GM18868 (cell line): Measurements from ENCODE around the gene UBTD2.
"Not testable (repeated sequence)": the region's sequence is repeated elsewhere in the genome, so short reads cannot be mapped to it uniquely, and the experiment has no call there.

Experiments
- ATAC-seq: cut with Tn5 transposase; IDR thresholded peaks from one replicate; pipeline ENCODE4 v1.9.1; 2021; ENCODE audit warnings: mild to moderate bottlenecking, moderate library complexity; ENCODE audit not compliant: unreplicated experiment

The UBTD2 gene

DNA sequence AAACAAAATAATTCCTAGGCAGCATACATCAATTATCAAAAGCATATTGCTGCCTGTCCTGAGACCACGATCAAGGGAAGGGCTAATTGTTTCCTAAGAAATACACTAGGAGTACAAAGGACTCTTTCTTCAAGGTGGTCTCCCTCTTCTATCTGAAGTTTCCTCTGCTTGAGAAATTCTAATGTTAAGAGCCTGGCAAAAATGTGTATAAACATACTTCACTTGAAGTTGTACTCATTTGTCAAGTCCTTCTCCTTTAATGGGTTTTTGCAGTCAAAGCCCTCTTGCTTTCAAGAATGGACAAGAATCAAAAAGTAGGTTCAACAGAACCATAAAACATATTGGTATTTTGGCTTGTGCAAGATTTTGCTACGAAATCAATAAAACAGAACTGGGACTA is 31.1 kb downstream of the UBTD2 start:
- no peak for ATAC-seq

DNA sequence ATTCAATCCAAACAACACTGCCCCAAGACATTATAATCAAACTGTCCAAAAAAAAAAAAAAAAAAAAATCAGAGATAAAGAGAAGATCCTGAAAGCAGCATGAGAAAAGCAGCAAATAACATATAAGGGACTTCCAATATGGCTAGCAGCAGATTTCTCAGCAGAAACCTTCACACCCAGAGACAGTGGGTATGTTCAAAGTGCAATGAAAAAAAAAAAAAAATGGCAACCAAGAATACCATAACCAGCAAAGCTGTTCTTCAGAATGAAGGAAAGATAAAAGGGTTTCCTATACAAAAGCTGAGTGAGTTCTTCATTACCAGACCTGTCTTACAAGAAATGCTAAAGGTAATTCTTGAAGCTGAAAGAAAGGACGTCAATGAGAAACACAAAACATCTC is 32.1 kb downstream of the UBTD2 start:
- ATAC-seq, result no peak

DNA sequence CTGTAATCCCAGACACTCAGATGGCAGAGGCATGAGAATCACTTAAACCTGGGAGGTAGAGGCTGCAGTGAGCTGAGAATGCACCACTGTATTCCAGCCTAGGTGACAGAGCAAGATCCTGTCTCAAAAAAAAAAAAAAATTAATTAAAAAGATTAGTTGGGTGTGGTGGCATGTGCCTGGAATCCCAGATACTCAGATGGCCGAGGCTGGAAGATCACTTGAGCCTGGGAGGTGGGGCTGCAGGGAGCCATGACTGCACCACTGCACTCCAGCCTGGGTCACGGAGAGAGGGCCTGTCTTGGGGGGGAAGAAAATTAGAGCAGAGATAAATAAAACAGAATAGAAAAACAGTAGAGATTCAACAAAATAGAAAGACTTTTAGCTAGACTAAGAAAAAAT is 34.9 kb downstream of the UBTD2 start:
- no peak for ATAC-seq

- no peak for ATAC-seq
Observed at GRCh38 chr5:172245703-172246125, 37.9 kb downstream of the UBTD2 start.

DNA sequence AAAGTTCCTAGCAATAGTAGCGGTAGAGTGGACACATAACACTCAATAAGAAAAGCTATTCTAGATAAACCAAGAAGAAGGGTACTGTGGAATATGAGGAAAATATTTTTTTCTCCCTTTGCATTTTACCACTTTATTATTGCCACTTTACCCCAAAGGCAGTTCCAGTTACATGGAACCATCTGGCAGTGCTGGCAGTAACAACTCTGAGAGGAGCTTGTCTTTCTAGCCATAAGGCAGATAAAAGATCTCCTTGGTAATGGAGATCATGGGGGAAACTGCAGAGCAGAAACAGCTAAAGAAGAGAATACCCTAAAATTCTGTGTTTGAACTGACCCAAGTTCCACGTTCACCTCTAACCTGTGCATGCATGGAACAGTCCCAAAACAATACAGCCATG is 38.5 kb downstream of the UBTD2 start:
- no peak for ATAC-seq

DNA sequence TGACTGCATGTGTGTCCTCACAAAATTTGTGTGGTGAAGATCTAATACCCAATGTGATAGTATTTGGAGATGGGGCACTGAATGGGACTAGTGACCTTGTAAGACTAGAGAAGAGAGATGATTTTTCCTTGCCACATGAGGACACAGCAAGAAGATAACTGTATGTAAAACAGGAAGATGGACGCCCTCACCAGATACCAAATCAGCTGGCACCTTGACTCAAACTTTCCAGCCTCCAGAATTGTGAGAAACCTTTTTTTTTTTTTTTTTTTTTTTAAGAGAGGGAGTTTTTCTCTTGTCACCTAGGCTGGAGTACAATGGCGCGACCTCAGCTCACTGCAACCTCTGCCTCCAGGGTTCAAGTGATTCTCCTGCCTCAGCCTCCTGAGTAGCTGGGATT is 40.3 kb downstream of the UBTD2 start:
- no peak for ATAC-seq

GRCh38 chr5:172238334-172238733 is 45.2 kb downstream of the UBTD2 start:
- ATAC-seq, result no peak

GRCh38 chr5:172235827-172236736 is 47.5 kb downstream of the UBTD2 start:
- no peak for ATAC-seq

DNA sequence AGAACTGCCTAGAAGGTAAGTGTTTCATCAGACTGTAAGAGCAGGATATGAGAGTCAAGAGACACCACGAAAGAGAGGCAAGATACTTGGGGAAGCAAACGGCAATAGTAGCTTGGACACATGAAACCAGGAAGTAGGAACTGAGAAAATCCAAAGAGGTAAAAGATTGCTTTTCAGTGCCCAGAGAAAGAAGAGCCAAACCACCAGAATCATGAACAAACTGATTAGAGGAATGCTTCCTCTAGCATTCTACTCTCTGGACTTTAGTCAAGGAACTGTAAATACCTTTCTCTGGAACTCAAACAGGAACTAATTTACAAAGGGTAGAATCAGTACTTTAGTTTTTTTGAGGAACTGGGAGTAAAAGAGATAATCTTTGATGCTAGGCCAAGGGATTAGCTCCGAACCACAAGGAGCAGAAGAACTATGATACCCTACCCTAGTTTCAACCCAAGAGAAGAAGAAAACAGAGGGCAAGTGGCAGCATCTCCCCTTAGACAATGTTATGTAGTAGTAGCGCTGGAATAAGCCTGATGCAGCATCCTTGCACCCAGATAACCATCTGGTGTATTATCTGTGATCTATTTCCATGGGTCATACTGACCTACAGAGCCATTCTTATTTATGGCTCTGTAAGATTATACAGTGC is 48.3 kb downstream of the UBTD2 start:
- ATAC-seq, result peak; percentile 71

DNA sequence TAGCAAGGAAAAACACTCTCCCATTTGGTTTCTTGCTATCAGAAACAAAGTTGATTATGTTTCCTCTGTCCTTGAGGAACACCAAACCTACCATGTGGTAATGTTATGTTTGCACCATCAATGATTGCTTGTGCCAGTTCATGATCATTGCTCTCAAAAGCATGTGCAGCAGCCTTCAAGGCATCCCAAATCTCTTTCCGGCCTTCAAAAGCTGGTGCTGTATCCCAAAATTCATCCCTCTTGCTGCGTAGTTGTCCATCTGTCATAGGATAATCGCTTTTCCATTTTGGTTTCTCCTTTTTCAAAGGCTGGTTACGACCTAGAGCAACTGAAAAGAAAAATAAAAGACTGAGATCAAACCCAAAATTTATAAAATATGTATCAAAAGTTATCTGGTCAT is 49.5 kb downstream of the UBTD2 start:
- ATAC-seq, result no peak

GRCh38 chr5:172229904-172230303 is 53.7 kb downstream of the UBTD2 start:
- peak; percentile 59 for ATAC-seq

DNA sequence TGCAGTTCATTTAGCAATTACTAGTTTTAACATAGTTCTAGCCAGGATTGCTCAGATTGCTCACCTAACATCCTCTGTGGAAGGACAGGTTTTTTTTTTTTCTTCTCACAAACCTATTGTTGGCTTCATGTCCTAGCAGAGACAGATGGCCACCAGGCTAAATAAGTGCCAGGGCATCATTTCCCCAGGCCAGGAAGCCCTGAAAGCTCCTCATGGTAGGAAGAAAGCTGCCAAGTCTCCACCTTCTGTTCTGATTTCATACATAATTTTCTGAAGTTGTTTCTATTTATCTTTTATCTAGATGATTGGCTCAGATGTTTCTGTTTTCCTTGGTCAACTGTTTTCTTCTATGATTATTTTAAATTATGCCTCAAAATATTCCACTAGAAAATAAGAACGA is 58.6 kb downstream of the UBTD2 start:
- no peak for ATAC-seq

DNA sequence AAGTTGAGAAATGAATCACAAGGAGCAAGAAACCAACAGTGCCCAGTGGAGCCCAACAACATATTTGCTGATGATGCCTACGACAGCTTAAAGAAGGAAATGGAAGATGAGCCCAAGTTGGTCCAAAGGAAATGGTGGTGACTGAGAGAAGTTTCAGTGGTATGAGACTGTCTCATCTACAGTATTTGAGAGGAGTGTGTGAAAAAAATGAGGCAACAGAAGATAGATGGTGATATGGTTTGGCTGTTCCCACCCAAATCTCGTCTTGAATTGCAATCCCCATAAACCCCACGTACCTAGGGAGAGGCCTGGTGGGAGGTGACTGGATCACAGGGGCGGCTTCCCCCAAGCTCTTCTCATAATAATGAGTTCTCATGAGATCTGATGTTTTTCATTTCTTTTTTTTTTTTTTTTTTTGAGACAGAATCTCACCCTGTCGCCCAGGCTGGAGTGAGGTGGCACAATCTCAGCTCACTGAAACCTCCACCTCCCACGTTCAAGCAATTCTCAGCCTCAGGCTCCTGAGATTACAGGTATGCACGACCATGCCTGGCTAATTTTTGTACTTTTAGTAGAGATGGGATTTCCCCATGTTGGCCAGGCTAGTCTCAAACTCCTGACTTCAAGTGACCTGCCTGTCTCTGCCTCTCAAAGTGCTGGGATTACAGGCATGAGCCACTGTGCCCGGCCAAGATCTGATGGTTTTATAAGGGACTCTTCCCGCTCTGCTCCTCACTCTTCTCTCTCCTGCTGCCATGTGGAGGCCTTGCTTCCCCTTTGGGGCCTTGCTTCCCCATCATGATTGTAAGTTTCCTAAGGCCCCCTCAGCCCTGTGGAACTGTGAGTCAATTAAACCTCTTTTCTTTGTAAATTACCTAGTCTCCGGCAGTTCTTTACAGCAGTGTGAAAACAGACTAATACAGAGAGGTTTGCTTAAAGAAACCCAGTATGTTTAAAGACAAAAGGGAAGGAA is 59.4 kb downstream of the UBTD2 start:
- ATAC-seq, result peak; percentile 82

- ATAC-seq, result no peak
Observed at GRCh38 chr5:172219296-172219695, 64.3 kb downstream of the UBTD2 start.

DNA sequence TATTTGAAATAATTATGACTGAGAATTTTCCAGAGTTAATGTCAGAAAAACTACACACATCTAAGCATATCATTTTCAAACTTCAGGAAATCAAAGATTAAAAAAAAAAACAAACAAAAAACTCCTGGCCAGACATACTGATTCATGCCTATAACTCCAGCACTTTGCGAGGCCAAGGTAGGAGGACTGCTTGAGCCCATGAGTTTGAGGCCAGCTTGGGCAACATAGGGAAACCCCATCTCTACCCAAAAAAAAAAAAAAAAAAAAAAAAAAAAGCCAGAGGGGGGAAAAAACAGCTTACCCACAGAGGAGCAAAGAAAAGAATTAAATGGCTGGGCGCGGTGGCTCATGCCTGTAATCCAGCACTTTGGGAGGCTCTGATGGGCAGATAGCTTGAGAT is 67.2 kb downstream of the UBTD2 start:
- ATAC-seq, result no peak

DNA sequence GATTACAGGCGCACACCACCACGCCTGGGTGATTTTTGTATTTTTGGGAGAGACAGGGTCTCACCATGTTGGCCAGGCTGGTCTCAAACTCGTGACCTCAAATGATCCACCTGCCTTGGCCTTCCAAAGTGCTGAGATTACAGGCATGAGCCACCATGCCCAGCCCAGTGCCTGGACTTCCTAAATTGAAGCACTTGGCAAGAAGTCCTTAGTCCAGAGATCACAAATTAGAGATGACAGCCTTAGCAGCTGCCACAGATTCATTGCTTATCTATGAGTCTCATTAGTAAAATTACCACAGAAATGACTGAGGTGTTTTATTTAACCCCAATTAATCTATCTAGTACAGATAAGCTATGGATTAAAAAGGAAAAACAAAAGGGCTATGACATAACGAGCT is 70.4 kb downstream of the UBTD2 start:
- no peak for ATAC-seq

- ATAC-seq, result no peak
Observed at GRCh38 chr5:172211676-172212075, 71.9 kb downstream of the UBTD2 start.

- no peak for ATAC-seq
Observed at GRCh38 chr5:172209714-172210113, 73.8 kb downstream of the UBTD2 start.

GRCh38 chr5:172207511-172207910 is 76.1 kb downstream of the UBTD2 start:
- ATAC-seq, result no peak

- not testable (repeated sequence) for ATAC-seq
Observed at GRCh38 chr5:172205984-172206383, 77.6 kb downstream of the UBTD2 start.

GRCh38 chr5:172200476-172200875 is 83.1 kb downstream of the UBTD2 start:
- no peak for ATAC-seq
